Naive B cell (primary cell): Measurements from ENCODE around the gene ESX1. TPM values are rescaled to one million over a fixed set of nuclear protein-coding genes. Genes with fewer than 3 reads are reported as not detected.
A peak's percentile ranks its signal among the peaks of the same experiment; 100 is the strongest.
"Not testable (repeated sequence)": the region's sequence is repeated elsewhere in the genome, so short reads cannot be mapped to it uniquely, and the experiment has no call there.

Experiments used
- ATAC-seq, 2 donors: fragments of 150-1000 bp; cut with Tn5 transposase; 2 replicates each; pipeline ENCODE4 v1.10.0; 2021; ENCODE audit warnings: low read depth in 2 of 2, mild to moderate bottlenecking in 2 of 2, moderate library complexity in 2 of 2
- DNase-seq: peaks from one replicate; pipeline ENCODE4 v3.0.0; 2022
- H3K27ac Mint-ChIP-seq, 6 donors: one replicate each; pipeline ENCODE4 v1.8.0; 2020 to 2022; ENCODE audit warnings: mild to moderate bottlenecking in 6 of 6, mixed read lengths in 6 of 6, moderate library complexity in 5 of 6, inconsistent platforms in 2 of 6
- H3K27me3 Mint-ChIP-seq, 3 donors: one replicate each; pipeline ENCODE4 v1.8.0; 2021 to 2022; ENCODE audit warnings: mixed read lengths in 3 of 3, mild to moderate bottlenecking in 1 of 3
- H3K36me3 Mint-ChIP-seq, 2 donors: one replicate each; pipeline ENCODE4 v1.8.0; 2020 to 2022; ENCODE audit warnings: mixed read lengths in 2 of 2, inconsistent platforms in 1 of 2, mild to moderate bottlenecking in 1 of 2
- H3K4me1 Mint-ChIP-seq, 3 donors: one replicate each; pipeline ENCODE4 v1.8.0; 2020 to 2022; ENCODE audit warnings: mixed read lengths in 3 of 3, inconsistent platforms in 1 of 3, mild to moderate bottlenecking in 1 of 3, moderate library complexity in 1 of 3
- H3K4me3 Mint-ChIP-seq, 8 donors: one replicate each; pipeline ENCODE4 v1.8.0; 2020 to 2022; ENCODE audit warnings: mild to moderate bottlenecking in 8 of 8, mixed read lengths in 8 of 8, moderate library complexity in 8 of 8, inconsistent platforms in 2 of 8
- H3K9me3 Mint-ChIP-seq, 7 donors: one replicate each; pipeline ENCODE4 v1.8.0; 2020 to 2022; ENCODE audit warnings: mixed read lengths in 7 of 7, mild to moderate bottlenecking in 5 of 7, inconsistent platforms in 2 of 7, moderate library complexity in 1 of 7
- polyA plus RNA-seq, 6 donors: library from polyadenylated mRNA; unstranded; fragments of 300-500 nt; fragmentation: Illumina TruSeq; gene quantifications; one replicate each; pipeline ENCODE4 v1.2.3, GENCODE V29; 2021; ENCODE audit warnings: low read depth in 6 of 6

Gene ESX1
- polyA plus RNA-seq, 6 donors from 2014 or later, result not detected

GRCh38 chrX:104250470-104250869 is 4.3 kb downstream of the ESX1 start:
- Mint-ChIP-seq H3K27me3 (peaks cover 18 to 32% (median 23%) of the 10 kb centered on the region in 3 donors), H3K9me3 (peaks cover 0 to 9% (median 0%) of the 10 kb centered on the region in 7 donors), H3K36me3 (peaks cover 0 to 5% of the 10 kb centered on the region in 2 donors), H3K27ac (no peak overlapping the region), H3K4me1 (peaks cover 6 to 17% (median 8%) of the 10 kb centered on the region in 3 donors), H3K4me3 (no peak overlapping the region)
- ATAC-seq (no peak), DNase-seq (no peak)

- H3K27ac Mint-ChIP-seq, H3K4me1 Mint-ChIP-seq, H3K36me3 Mint-ChIP-seq, H3K9me3 Mint-ChIP-seq, ATAC-seq, DNase-seq, H3K4me3 Mint-ChIP-seq: not testable (repeated sequence)
- H3K27me3 Mint-ChIP-seq, result peaks cover 4 to 11% (median 8%) of the 10 kb centered on the region in 3 donors
These were observed 24.7 kb downstream of the ESX1 start for GRCh38 chrX:104230060-104230459.

- DNase-seq (no peak), ATAC-seq (no peak)
- peaks cover 0 to 2% (median 0%) of the 10 kb centered on the region in 7 donors for H3K9me3 Mint-ChIP-seq
- no peak overlapping the region for H3K4me3 Mint-ChIP-seq
- no peaks in the 10 kb centered on the region for H3K36me3 Mint-ChIP-seq
- peak overlapping the region in 1 of 6 donors; percentile 12 for H3K27ac Mint-ChIP-seq
- H3K4me1 Mint-ChIP-seq, result no peaks in the 10 kb centered on the region
- H3K27me3 Mint-ChIP-seq, result peaks cover 0 to 8% (median 2%) of the 10 kb centered on the region in 3 donors
These were observed 43.5 kb downstream of the ESX1 start for GRCh38 chrX:104211187-104211586.

- no peaks in the 10 kb centered on the region for H3K27me3 Mint-ChIP-seq
- no peaks in the 10 kb centered on the region for H3K4me1 Mint-ChIP-seq
- H3K27ac Mint-ChIP-seq, result no peak overlapping the region
- H3K9me3 Mint-ChIP-seq, result no peaks in the 10 kb centered on the region
- ATAC-seq (no peak), DNase-seq (no peak)
- H3K36me3 Mint-ChIP-seq, result no peaks in the 10 kb centered on the region
- no peak overlapping the region for H3K4me3 Mint-ChIP-seq
These were observed 49.2 kb downstream of the ESX1 start for GRCh38 chrX:104205548-104205947.

Other genes with a start within 250 kb of the ESX1 start
- gene H2BW1, start 241.2 kb downstream of the ESX1 start, polyA plus RNA-seq, result not detected
- not detected for gene H2BW2, start 215.0 kb downstream of the ESX1 start, polyA plus RNA-seq
- gene TMSB15C, start 178.7 kb downstream of the ESX1 start, polyA plus RNA-seq, result 1 to 10 TPM in 2 of 6 donors, under 1 TPM in 3, not detected in 1; 0.66 to 1.5 (median 0.90) TPM
- 10 to 100 TPM; 14.1 to 30.6 (median 23.5) TPM for gene ZCCHC18, start 142.4 kb downstream of the ESX1 start, polyA plus RNA-seq
- 10 to 100 TPM; 11.1 to 14.7 (median 12.9) TPM for gene SLC25A53, start 97.9 kb downstream of the ESX1 start, polyA plus RNA-seq
- gene FAM199X, start 88.5 kb downstream of the ESX1 start, polyA plus RNA-seq, result 10 to 100 TPM in 5 of 6 donors, 1 to 10 TPM in 1; 8.5 to 14.4 (median 12.5) TPM